SH-SY5Y (cell line): Measurements from ENCODE around the gene CDCA8.

Source experiments
- GATA2 ChIP-seq: IDR thresholded peaks from 2 replicates; pipeline ENCODE4 v1.6.1; 2011; ENCODE audit warnings: mild to moderate bottlenecking, low read depth, low read length
- GATA3 ChIP-seq: IDR thresholded peaks from 2 replicates; pipeline ENCODE4 v1.6.1; 2011; ENCODE audit warnings: low read depth, mild to moderate bottlenecking, low read length, moderate library complexity

GRCh38 chr1:37732111-37732780 lies 39.9 kb downstream of the CDCA8 start:
- no peak for TF ChIP-seq GATA3
- TF ChIP-seq GATA2: no peak
